Smooth muscle cell (in vitro differentiated cells): ENCODE results near the gene LRTM1. TPM values are rescaled to one million over a fixed set of nuclear protein-coding genes. Genes with fewer than 3 reads are reported as not detected.

Experiments
- DNase-seq: peaks from one replicate; lab custom pipeline; 2025; ENCODE audit not compliant: unreplicated experiment; lab: John Stamatoyannopoulos, UW
- H2AFZ ChIP-seq: fragments of 200-600 bp; sonication (generic); 2 replicates; pipeline ENCODE4 v1.6.0; 2016; ENCODE audit warnings: antibody characterized with exemption, low read depth, mild to moderate bottlenecking
- H3F3A ChIP-seq: fragments of 200-600 bp; sonication (generic); 2 replicates; pipeline ENCODE4 v1.6.0; 2017; ENCODE audit warnings: antibody characterized with exemption, low read depth
- H3K27ac ChIP-seq: fragments of 200-600 bp; sonication (generic); 2 replicates; pipeline ENCODE4 v1.5.1; 2016; ENCODE audit warnings: low read depth, mild to moderate bottlenecking
- H3K27me3 ChIP-seq: fragments of 200-600 bp; sonication (generic); 2 replicates; pipeline ENCODE4 v1.6.1; 2016; ENCODE audit warnings: low read depth, mild to moderate bottlenecking
- H3K36me3 ChIP-seq: fragments of 200-600 bp; sonication (generic); 2 replicates; pipeline ENCODE4 v1.5.1; 2016; ENCODE audit warnings: low read depth
- H3K4me1 ChIP-seq: fragments of 200-600 bp; sonication (generic); 2 replicates; pipeline ENCODE4 v1.5.1; 2016; ENCODE audit warnings: low read depth
- H3K4me2 ChIP-seq: fragments of 200-600 bp; sonication (generic); 2 replicates; pipeline ENCODE4 v1.6.0; 2016; ENCODE audit warnings: mild to moderate bottlenecking
- H3K4me3 ChIP-seq: fragments of 200-600 bp; sonication (generic); 2 replicates; pipeline ENCODE4 v1.5.1; 2016; ENCODE audit warnings: mild to moderate bottlenecking
- H3K79me2 ChIP-seq: fragments of 200-600 bp; sonication (generic); 2 replicates; pipeline ENCODE4 v1.6.0; 2016; ENCODE audit warnings: low read depth, mild to moderate bottlenecking
- H3K9ac ChIP-seq: fragments of 200-600 bp; sonication (generic); 2 replicates; pipeline ENCODE4 v1.6.0; 2016; ENCODE audit warnings: low read depth
- H3K9me3 ChIP-seq: fragments of 200-600 bp; sonication (generic); replicated peaks from 2 replicates; pipeline ENCODE4 v1.5.1; 2016; ENCODE audit warnings: low read depth
- H4K20me1 ChIP-seq: fragments of 200-600 bp; sonication (generic); 2 replicates; pipeline ENCODE4 v1.6.0; 2016; ENCODE audit warnings: low read depth
- WGBS: methylation state at CpG from one replicate; pipeline ENCODE4 v1.1.7; 2016; ENCODE audit warnings: low lambda C conversion rate; 5-methylcytosine and 5-hydroxymethylcytosine counted together
- polyA plus RNA-seq: library from polyadenylated mRNA; unstranded; fragments of >200 nt; fragmentation: Nextera tagmentation; extraction: Ambion mirVana; gene quantifications from 2 replicates; pipeline ENCODE4 v1.2.1, GENCODE V29; 2016
- total RNA-seq: library from RNA; depleted of rRNA; stranded (reverse); fragments of >200 nt; gene quantifications from 2 replicates; pipeline ENCODE4 v1.2.3, GENCODE V29; 2014
- TF ChIP-seq, protein P1 (sequence below): fragments of 200-600 bp; sonication (generic); IDR thresholded peaks from 2 replicates; pipeline ENCODE4 v1.5.1; 2017; ENCODE audit warnings: borderline replicate concordance, mild to moderate bottlenecking, antibody characterized with exemption; ENCODE audit not compliant: insufficient read depth, poor library complexity, severe bottlenecking

The LRTM1 gene
- total and polyA plus RNA-seq, 2 experiments from 2014 or later: not detected

DNA sequence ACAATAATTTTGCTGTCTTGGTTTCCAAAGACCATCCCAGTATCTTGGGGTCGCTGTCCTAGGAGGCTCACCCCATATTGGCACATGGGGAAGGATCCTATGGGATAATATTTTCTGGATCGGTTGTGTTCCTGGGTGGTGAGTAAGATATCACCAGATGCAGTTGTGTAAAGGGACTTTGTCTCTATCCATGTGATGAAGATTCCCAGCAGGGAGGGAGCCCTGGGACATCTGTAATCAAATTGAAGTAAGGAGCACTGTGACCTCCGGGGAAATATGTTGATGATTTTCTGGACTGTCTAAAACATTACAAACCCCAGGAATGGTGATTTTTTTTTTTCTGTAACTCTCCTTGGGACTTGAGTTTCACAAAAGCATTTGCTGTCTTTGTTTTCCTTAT is 36.2 kb upstream of the LRTM1 start:
- Histone ChIP-seq H3K79me2 (no peaks in the 10 kb centered on the region), H3K36me3 (no peaks in the 10 kb centered on the region), H3K4me2 (no peak overlapping the region), H3K27ac (no peak overlapping the region), H3K4me1 (peaks cover 12% of the 10 kb centered on the region), H4K20me1 (no peaks in the 10 kb centered on the region), H3K27me3 (no peaks in the 10 kb centered on the region), H2AFZ (no peak overlapping the region), H3K9me3 (no peaks in the 10 kb centered on the region), H3K4me3 (no peak overlapping the region), H3F3A (peaks cover 20% of the 10 kb centered on the region), H3K9ac (no peak overlapping the region)
- DNase-seq: no peak
- 86% methylated on average over 3 of the region's 3 CpGs for WGBS
- TF ChIP-seq, protein P1, sequence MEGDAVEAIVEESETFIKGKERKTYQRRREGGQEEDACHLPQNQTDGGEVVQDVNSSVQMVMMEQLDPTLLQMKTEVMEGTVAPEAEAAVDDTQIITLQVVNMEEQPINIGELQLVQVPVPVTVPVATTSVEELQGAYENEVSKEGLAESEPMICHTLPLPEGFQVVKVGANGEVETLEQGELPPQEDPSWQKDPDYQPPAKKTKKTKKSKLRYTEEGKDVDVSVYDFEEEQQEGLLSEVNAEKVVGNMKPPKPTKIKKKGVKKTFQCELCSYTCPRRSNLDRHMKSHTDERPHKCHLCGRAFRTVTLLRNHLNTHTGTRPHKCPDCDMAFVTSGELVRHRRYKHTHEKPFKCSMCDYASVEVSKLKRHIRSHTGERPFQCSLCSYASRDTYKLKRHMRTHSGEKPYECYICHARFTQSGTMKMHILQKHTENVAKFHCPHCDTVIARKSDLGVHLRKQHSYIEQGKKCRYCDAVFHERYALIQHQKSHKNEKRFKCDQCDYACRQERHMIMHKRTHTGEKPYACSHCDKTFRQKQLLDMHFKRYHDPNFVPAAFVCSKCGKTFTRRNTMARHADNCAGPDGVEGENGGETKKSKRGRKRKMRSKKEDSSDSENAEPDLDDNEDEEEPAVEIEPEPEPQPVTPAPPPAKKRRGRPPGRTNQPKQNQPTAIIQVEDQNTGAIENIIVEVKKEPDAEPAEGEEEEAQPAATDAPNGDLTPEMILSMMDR: no peak

DNA sequence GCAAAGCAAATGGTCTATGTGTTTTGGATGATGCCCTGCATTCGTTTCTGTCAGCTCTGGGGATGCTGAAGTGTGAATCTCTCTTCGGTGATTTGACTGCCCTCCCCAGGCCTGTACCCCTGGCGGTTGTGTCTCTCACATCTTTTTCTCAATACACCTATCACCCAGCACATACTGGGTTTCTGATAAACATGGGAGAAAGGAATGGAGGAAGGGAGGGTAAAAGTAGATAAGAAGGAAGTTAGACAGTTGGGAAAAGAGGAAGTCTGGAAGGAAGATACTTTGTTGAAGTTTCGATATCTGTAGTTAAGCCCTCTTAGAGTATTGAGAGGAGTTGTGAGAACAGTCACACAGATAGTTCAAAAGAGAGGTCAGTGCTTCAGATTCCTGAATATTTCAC is 35.8 kb upstream of the LRTM1 start:
- no peak overlapping the region for H3K9ac ChIP-seq
- H3K27ac ChIP-seq: no peak overlapping the region
- WGBS: 56% methylated on average over 4 of the region's 4 CpGs
- no peak for DNase-seq
- H3K4me3 ChIP-seq: no peak overlapping the region
- H4K20me1 ChIP-seq: no peaks in the 10 kb centered on the region
- H3K36me3 ChIP-seq: no peaks in the 10 kb centered on the region
- no peak overlapping the region for H3K4me2 ChIP-seq
- H3K79me2 ChIP-seq: no peaks in the 10 kb centered on the region
- peaks cover 18% of the 10 kb centered on the region for H3F3A ChIP-seq
- H2AFZ ChIP-seq: no peak overlapping the region
- H3K4me1 ChIP-seq: peaks cover 7% of the 10 kb centered on the region
- no peaks in the 10 kb centered on the region for H3K27me3 ChIP-seq
- no peaks in the 10 kb centered on the region for H3K9me3 ChIP-seq
- TF ChIP-seq, protein P1: no peak

DNA sequence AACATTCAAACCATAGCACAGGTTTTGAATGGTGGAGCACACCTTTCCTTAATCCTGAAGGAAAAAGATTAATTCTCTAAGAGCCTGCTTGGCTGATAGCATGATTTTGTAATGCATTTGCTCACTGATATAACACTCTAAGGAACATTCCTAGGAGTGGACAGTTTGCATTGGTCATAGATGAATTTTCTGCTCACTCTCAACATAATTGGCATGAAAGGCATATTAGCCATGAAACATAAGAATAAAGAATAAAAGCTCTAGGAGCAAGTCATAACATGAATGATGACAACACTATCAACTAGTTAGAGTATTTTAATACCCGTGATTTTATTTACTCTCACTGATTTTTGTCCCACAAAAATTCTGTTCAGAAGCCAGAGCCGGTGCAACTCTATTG is 34.3 kb upstream of the LRTM1 start:
- Histone ChIP-seq H3K27me3 (no peaks in the 10 kb centered on the region), H2AFZ (no peak overlapping the region), H3F3A (peaks cover 6% of the 10 kb centered on the region), H3K27ac (no peak overlapping the region), H3K9ac (no peak overlapping the region), H3K4me3 (no peak overlapping the region), H3K4me1 (no peaks in the 10 kb centered on the region), H3K9me3 (no peaks in the 10 kb centered on the region), H3K79me2 (no peaks in the 10 kb centered on the region), H3K36me3 (no peaks in the 10 kb centered on the region), H3K4me2 (no peak overlapping the region), H4K20me1 (no peaks in the 10 kb centered on the region)
- WGBS: 96% methylated on average over 2 of the region's 2 CpGs
- TF ChIP-seq, protein P1: no peak
- DNase-seq: no peak

DNA sequence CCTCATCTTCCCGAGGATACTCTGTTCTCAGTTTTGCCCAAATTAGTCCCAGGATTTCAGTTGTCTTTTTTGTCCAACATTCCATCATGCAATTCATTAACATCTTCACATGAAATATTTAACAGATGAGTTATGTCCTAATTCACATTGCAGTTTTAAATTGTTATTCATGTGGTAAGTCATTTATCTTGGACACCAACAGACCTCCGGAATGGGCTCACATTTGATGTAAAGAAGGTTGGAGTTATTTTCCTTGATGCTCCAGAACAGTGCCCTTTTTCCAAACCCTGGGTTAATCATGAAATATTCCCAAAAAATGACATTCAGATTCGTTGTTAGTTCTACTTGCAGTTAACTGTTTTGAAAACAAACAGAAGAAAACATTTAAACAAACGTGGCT is 32.8 kb upstream of the LRTM1 start:
- H3F3A ChIP-seq: peaks cover 3% of the 10 kb centered on the region
- H3K36me3 ChIP-seq: no peaks in the 10 kb centered on the region
- H3K4me2 ChIP-seq: no peak overlapping the region
- H3K4me3 ChIP-seq: no peak overlapping the region
- no peaks in the 10 kb centered on the region for H3K27me3 ChIP-seq
- DNase-seq: no peak
- H3K4me1 ChIP-seq: no peaks in the 10 kb centered on the region
- TF ChIP-seq, protein P1: no peak
- H2AFZ ChIP-seq: no peak overlapping the region
- H3K9ac ChIP-seq: no peak overlapping the region
- no peaks in the 10 kb centered on the region for H3K9me3 ChIP-seq
- WGBS: 72% methylated on average over 4 of the region's 4 CpGs
- no peaks in the 10 kb centered on the region for H4K20me1 ChIP-seq
- no peak overlapping the region for H3K27ac ChIP-seq
- no peaks in the 10 kb centered on the region for H3K79me2 ChIP-seq
